ENCODE results near the gene SLC38A5.

- TF ChIP-seq CTCF (IDR thresholded peaks at IDR 0.05; ENCODE audit: insufficient read depth, low read length, poor library complexity, severe bottlenecking) (no peak), EZH2phosphoT487 (conservative IDR thresholded peaks at IDR 0.05; ENCODE audit: low read length) (no peak)
Measured at GRCh38 chrX:48492293-48492910, 22.3 kb upstream of the SLC38A5 start.
